Stimulated activated CD8-positive, alpha-beta memory T cell treated with anti-CD3 and anti-CD28 coated beads, Interleukin-12 subunit alpha, Interleukin-12 subunit beta, amount 100 ng/mL, for 1 hour (primary cell): ENCODE data around the gene NHSL2.

Experiments used
- DNase-seq: peaks from one replicate; pipeline ENCODE4 v3.0.0-alpha.2; 2020; ENCODE audit warnings: low read depth

The NHSL2 gene

GRCh38 chrX:71991164-71991563 lies 80.5 kb downstream of the NHSL2 start:
- DNase-seq = no peak

GRCh38 chrX:71992711-71993110 lies 82.1 kb downstream of the NHSL2 start:
- DNase-seq = peak; percentile 20

- no peak for DNase-seq
These were observed 82.7 kb downstream of the NHSL2 start for GRCh38 chrX:71993371-71993770.

- no peak for DNase-seq
These were observed 84.0 kb downstream of the NHSL2 start for GRCh38 chrX:71994601-71995000.

- no peak for DNase-seq
These were observed 84.5 kb downstream of the NHSL2 start for GRCh38 chrX:71995122-71995521.

GRCh38 chrX:71996136-71996535 lies 85.5 kb downstream of the NHSL2 start:
- no peak for DNase-seq

- DNase-seq = no peak
These were observed 86.2 kb downstream of the NHSL2 start for GRCh38 chrX:71996826-71997225.

- DNase-seq = no peak
These were observed 86.7 kb downstream of the NHSL2 start for GRCh38 chrX:71997320-71997719.

- peak; percentile 9 for DNase-seq
These were observed 88.3 kb downstream of the NHSL2 start for GRCh38 chrX:71998836-71999509.

GRCh38 chrX:71999535-71999934 lies 88.9 kb downstream of the NHSL2 start:
- DNase-seq = no peak

- DNase-seq = no peak
These were observed 90.8 kb downstream of the NHSL2 start for GRCh38 chrX:72001471-72001870.

GRCh38 chrX:72001906-72002305 lies 91.3 kb downstream of the NHSL2 start:
- no peak for DNase-seq

- no peak for DNase-seq
These were observed 92.2 kb downstream of the NHSL2 start for GRCh38 chrX:72002875-72003274.

GRCh38 chrX:72003811-72004750 lies 93.4 kb downstream of the NHSL2 start:
- DNase-seq = no peak

- DNase-seq = no peak
These were observed 94.4 kb downstream of the NHSL2 start for GRCh38 chrX:72005046-72005445.

GRCh38 chrX:72006461-72006860 lies 95.8 kb downstream of the NHSL2 start:
- DNase-seq = no peak

- no peak for DNase-seq
These were observed 99.1 kb downstream of the NHSL2 start for GRCh38 chrX:72009731-72010130.

GRCh38 chrX:72011734-72012133 lies 101.1 kb downstream of the NHSL2 start:
- DNase-seq = no peak

GRCh38 chrX:72015383-72015782 lies 104.7 kb downstream of the NHSL2 start:
- no peak for DNase-seq

GRCh38 chrX:72016881-72017783 lies 106.5 kb downstream of the NHSL2 start:
- no peak for DNase-seq

GRCh38 chrX:72018277-72019112 lies 107.8 kb downstream of the NHSL2 start:
- DNase-seq = peak; percentile 60
